ENCODE results near the gene GAREM1.

Gene GAREM1

DNA sequence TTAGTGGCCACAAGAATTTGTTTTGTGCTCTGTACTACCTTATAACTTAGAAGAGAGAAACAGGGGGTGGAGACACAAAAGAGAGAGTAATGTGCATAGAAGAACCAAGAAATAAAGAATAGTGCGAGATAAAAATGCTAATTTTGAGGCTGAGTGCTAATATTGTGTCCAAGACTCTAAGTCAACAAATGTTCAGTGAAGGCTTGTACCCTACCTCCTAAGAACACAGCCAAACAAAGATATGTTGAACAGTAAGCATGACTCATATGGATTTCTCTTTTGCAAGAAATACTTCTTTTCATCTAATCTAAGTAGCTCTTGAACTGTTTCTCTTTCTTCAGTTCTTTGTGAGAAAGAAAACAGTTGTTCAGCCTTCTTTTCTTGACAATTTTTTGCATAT, 45.2 kb downstream of the GAREM1 start:
- DNase-seq (ENCODE audit: low read depth in 3 of 3), result no peak

DNA sequence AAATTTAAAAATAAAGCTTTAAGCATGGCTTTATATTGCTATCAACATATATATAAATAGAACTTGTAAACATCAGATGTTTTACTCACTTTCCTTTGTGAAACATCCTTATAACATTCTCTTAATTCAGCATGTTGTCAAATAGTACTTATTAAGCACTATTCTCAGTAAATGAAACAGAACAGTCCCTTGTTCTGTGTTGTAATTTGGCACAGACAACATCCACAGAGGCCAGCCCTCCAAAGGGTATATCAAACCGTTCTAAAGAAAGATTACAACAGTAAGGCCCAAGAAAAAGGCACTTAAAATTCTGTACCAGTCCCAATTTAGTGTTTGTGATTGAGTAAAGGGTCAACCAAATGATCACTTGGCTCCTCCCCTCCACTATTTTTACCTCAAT, 46.0 kb downstream of the GAREM1 start:
- DNase-seq (ENCODE audit: low read depth in 3 of 3), result no peak

DNA sequence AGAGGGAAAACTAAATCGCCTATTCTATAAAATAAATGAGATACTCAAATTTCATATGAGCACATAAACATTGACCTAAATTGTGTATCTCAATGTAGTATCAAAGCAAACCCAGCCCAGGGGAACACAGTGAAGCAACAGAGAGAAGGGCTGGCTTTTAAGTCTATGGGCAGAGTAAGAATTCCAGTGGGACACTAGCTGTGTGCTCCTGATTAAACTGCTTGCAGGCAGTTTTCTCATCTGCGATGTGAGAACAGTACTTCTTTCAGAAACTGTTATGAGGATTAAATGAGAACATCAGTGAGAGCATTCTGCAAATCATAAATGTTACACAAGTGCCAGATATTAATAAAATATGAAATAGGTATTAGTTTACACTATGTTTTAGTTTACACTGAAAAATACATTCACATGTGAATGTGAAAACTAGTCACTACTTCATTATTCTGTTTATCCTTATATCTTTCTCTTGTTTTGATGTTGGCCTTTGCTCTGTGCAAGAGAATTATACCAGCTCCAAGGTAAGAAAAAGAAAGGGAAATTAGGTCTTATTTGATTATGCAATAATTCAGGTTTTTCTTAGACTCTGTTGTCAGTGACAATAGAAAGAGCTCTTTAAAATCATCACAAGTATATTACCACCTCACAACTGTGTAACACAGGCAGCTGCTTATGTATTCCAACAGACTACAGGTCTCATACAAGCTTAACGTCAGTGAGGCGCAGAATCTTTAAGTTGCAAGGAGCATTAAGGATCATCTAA, 47.5 kb downstream of the GAREM1 start:
- DNase-seq (ENCODE audit: low read depth in 3 of 3), result no peak

DNA sequence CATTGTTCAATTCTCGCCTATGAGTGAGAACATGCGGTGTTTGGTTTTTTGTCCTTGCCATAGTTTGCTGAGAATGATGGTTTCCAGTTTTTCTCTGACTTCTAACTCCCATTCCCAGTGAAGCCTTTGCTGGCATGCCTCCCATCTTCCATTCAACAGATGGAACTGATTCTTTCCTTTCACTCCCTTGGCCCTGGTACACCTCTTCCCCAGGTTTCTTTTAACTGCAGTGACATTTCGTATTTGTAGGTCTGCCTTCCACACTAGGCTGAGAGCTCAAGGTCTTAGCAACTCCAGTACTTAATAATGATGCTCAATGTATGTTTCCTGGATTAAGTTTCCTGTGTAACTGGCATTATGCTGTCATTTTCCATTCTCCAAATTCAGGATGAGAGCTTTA, 48.5 kb downstream of the GAREM1 start:
- DNase-seq (ENCODE audit: low read depth in 3 of 3), result no peak

GRCh38 chr18:32420084-32420750, 50.5 kb downstream of the GAREM1 start:
- no peak for DNase-seq (ENCODE audit: low read depth in 3 of 3)

- no peak for DNase-seq (ENCODE audit: low read depth in 3 of 3)
Measured at GRCh38 chr18:32418148-32418547, 52.5 kb downstream of the GAREM1 start.

DNA sequence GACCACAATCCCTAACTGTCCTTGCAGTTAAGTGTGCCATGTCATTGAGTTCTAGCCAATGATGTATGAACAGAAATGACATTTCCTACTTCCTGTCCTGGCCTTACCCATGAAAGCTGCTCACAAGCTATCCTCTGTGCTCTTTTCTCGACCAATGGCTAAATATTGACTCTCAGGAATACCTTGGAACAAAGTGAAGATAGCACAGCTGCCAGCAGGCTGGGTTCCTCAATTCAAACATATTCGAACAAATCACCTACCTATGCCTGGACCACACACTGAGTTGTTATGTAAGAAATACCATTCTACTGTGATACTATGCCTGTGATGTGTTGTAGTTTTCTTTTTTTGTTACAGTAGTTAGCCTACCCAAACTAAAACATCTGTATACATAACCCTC, 65.1 kb downstream of the GAREM1 start:
- no peak for DNase-seq (ENCODE audit: low read depth in 3 of 3)

DNA sequence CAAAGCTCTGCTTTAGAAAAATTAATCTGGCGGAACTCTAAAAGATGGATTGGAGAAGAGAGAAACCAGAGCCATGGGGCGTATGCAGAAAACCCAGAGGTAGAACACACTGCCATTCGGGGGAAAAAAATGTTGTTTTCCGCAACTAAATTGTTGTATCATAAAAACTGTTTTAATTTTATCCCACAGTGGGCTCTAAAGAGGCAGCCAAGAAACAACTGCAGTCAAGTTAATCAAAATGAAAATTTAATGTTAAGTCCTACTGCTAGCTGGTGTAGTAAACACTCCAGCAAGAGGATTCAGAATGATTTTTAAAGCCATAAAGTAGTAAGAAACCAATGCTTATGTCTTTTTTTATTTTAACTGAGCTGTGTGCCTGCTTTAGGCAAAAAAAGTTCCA, 69.1 kb downstream of the GAREM1 start:
- no peak for DNase-seq (ENCODE audit: low read depth in 3 of 3)

- DNase-seq (ENCODE audit: low read depth in 3 of 3), result no peak
Measured at GRCh38 chr18:32393407-32393806, 77.3 kb downstream of the GAREM1 start.

GRCh38 chr18:32391126-32391525, 79.6 kb downstream of the GAREM1 start:
- DNase-seq (ENCODE audit: low read depth in 3 of 3), result no peak

- DNase-seq (ENCODE audit: low read depth in 3 of 3), result no peak
Measured at GRCh38 chr18:32389858-32390257, 80.8 kb downstream of the GAREM1 start.

- DNase-seq (ENCODE audit: low read depth in 3 of 3), result no peak
Measured at GRCh38 chr18:32389191-32389590, 81.5 kb downstream of the GAREM1 start.

DNA sequence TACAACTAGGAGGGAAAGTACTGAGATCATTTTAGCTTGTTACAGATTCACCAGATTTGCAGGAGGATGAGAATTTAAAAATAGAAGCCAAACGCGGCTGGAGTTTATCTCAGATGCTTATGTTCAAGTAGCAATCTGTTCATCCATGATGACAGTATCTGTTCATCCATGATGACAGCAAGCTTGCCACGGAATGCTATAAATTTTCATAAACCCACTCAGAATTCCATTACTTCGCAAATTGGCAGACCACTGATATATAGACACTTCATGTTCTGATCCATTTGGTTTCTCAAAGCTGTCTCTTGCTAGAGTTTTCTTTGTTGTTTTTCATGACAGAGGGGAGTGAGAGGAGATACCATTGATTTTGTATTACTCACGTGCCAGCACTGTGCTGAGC, 84.2 kb downstream of the GAREM1 start:
- no peak for DNase-seq (ENCODE audit: low read depth in 3 of 3)

GRCh38 chr18:32383050-32383819, 87.4 kb downstream of the GAREM1 start:
- no peak for DNase-seq (ENCODE audit: low read depth in 3 of 3)

DNA sequence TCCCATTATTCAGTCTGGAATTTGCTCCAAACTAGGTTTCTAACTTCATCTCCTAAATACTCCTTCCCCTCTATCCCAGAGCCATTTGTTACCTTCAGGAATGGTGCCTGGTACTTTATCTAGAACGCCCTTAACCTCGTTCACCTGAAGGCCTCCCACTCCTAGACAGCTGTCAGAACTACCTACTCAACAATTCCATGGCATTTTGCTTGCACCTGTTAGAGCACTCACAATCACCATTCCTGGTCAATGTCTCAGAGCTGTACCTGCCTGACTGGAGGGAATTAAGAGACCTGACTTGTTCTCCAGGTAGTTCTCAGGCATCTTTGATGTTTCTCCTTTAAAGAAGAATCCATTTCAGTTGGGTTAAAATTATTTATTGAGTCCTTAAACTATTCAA, 88.9 kb downstream of the GAREM1 start:
- DNase-seq (ENCODE audit: low read depth in 3 of 3), result no peak

- DNase-seq (ENCODE audit: low read depth in 3 of 3), result no peak
Measured at GRCh38 chr18:32380559-32380958, 90.1 kb downstream of the GAREM1 start.

- no peak for DNase-seq (ENCODE audit: low read depth in 3 of 3)
Measured at GRCh38 chr18:32379891-32380290, 90.8 kb downstream of the GAREM1 start.

GRCh38 chr18:32378705-32379104, 92.0 kb downstream of the GAREM1 start:
- DNase-seq (ENCODE audit: low read depth in 3 of 3), result no peak

DNA sequence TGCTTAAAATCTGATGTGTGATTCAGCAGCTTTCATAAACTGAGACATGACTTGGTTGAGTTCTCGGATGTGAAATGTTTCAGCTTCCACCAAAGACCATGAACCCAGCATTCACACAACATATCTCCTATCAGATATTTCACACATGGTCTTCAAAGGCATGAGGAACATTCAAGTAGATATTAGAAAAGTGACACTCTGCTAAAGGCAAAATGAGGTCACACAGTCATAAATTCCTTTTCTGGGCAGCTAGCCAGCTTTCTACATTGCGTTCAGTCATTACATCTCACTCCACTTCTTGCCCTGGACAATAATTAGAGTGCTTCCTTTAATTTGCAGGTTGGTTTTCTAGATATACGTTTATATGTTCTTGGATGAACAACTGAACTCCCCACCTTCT, 96.7 kb downstream of the GAREM1 start:
- no peak for DNase-seq (ENCODE audit: low read depth in 3 of 3)

DNA sequence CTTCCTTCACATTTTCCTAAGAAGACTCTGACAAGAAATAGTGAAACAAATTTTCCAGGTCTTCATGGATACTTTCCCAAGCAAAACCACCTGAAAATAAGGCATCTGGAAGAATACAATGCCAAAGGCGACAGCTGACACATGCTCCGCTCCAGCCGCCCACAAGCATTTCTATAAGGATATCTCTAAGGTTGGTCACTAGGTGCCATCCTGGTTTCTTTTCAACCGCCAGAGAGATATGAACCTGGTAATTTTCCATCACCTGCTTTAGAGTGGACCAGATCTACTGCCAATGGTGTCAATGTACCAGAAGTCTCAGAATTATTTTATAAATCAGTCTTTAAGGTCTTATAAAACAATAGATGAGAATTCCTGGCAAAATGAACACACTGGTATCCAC, 97.2 kb downstream of the GAREM1 start:
- no peak for DNase-seq (ENCODE audit: low read depth in 3 of 3)

DNA sequence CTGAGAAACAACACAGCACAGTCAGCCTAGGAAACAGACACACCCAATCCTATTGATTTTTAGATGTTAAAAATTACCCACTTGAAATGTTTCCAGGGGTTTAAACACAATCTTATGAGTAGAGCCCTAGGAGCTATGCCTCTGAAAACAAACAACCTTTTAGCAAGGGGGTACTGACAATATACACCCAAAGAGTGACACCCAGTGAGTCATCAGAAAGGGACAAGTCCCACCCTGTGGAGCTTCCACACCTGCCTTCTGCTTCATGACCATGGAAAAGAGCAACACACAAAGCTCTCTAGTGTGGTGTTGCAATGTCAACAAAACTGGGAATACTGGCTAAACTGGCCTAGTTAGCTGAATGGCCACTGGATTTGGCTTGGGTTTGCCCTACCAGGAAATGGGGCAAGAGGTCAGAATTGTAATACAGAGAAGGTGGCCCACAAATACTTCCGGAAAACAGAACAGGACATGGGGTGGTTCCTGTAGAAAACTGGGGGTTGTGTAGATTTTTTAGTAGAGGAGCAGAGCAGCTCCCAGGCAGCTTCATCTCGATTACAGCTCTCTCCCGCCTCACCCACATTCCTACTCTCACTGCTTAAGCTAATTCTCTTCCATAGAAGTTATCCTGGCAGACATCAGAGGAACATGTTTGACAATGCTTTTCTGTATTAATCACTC, 98.2 kb downstream of the GAREM1 start:
- DNase-seq (ENCODE audit: low read depth in 3 of 3), result no peak

GRCh38 chr18:32372047-32372380, 98.7 kb downstream of the GAREM1 start:
- DNase-seq (ENCODE audit: low read depth in 3 of 3), result no peak

Data from stimulated activated CD4-positive, alpha-beta T cell treated with anti-CD3 and anti-CD28 coated beads, TNF-alpha, amount 100 ng/mL, for 24 hours (primary cell).